H1 (cell line): ENCODE measurements around the gene PHLDA2.

ENCODE experiments used
- ASH2L ChIP-seq: fragments of 200-600, 300-600 bp; sonication (generic); IDR thresholded peaks from one replicate; pipeline ENCODE4 v1.7.1; 2017; ENCODE audit warnings: low read length
- BCL11A ChIP-seq, 2 experiments: IDR thresholded peaks; one replicate each; pipeline ENCODE4 v1.6.1; 2011; ENCODE audit warnings: low read depth in 2 of 2, low read length in 2 of 2, mild to moderate bottlenecking in 2 of 2
- CREB1 ChIP-seq: IDR thresholded peaks from 2 replicates; pipeline ENCODE4 v1.6.1; 2012; ENCODE audit warnings: inconsistent platforms
- CTCF ChIP-seq, 3 experiments: IDR thresholded peaks; 1 replicate in 2 of 3; 2 replicates in 1 of 3; pipeline versions ENCODE4 v1.5.1 to v1.6.1; 2011; ENCODE audit warnings: low read length in 3 of 3, mild to moderate bottlenecking in 3 of 3, inconsistent platforms in 2 of 3, low read depth in 1 of 3, moderate library complexity in 1 of 3; ENCODE audit not compliant: insufficient read depth in 1 of 3; ENCODE audit errors: control extremely low read depth in 1 of 3
- EP300 ChIP-seq, 2 experiments: IDR thresholded peaks; 1 replicate in 1 of 2; 2 replicates in 1 of 2; pipeline ENCODE4 v1.6.1; 2011 to 2012; ENCODE audit warnings: low read depth in 2 of 2, low read length in 2 of 2, mild to moderate bottlenecking in 2 of 2, borderline replicate concordance in 1 of 2, inconsistent platforms in 1 of 2, moderate library complexity in 1 of 2
- EZH2 ChIP-seq: fragments of 200-600 bp; sonication (generic); IDR thresholded peaks from 2 replicates; pipeline ENCODE4 v1.7.1; 2012; ENCODE audit warnings: low read depth, mild to moderate bottlenecking, moderate library complexity, low read length, inconsistent platforms; ENCODE audit not compliant: severe bottlenecking
- MAFK ChIP-seq: IDR thresholded peaks from 2 replicates; pipeline ENCODE4 v1.6.1; 2012; ENCODE audit warnings: low read depth, mild to moderate bottlenecking, improper control_type of control experiment, low read length
- MAX ChIP-seq: IDR thresholded peaks from 2 replicates; pipeline ENCODE4 v1.6.1; 2012; ENCODE audit warnings: inconsistent platforms
- POLR2A ChIP-seq, 2 experiments: IDR thresholded peaks; 1 replicate in 1 of 2; 2 replicates in 1 of 2; pipeline ENCODE4 v1.6.1; 2011; ENCODE audit warnings: low read depth in 2 of 2, low read length in 2 of 2, mild to moderate bottlenecking in 2 of 2; ENCODE audit errors: control extremely low read depth in 1 of 2
- POLR2AphosphoS5 ChIP-seq: IDR thresholded peaks from 2 replicates; pipeline ENCODE4 v1.6.1; 2011; ENCODE audit warnings: low read depth, low read length
- RAD21 ChIP-seq, 2 experiments: IDR thresholded peaks in 1 of 2; conservative IDR thresholded peaks in 1 of 2; 2 replicates each; pipeline ENCODE4 v1.6.1; 2011; ENCODE audit warnings: low read depth in 2 of 2, low read length in 2 of 2, improper control_type of control experiment in 1 of 2, inconsistent platforms in 1 of 2, mild to moderate bottlenecking in 1 of 2, moderate library complexity in 1 of 2
- RFX5 ChIP-seq: IDR thresholded peaks from 2 replicates; pipeline ENCODE4 v1.6.1; 2011; ENCODE audit warnings: low read depth, low read length, improper control_type of control experiment, borderline replicate concordance
- SP2 ChIP-seq: IDR thresholded peaks from 2 replicates; pipeline ENCODE4 v1.6.1; 2012; ENCODE audit warnings: mild to moderate bottlenecking, low read length, inconsistent platforms

GRCh38 chr11:2910401-2910955 lies 18.7 kb downstream of the PHLDA2 start:
- TF ChIP-seq RFX5 (no peak), CTCF (IDR thresholded peaks at IDR 0.05; ENCODE audit: control extremely low read depth in 1 of 3, insufficient read depth in 1 of 3, low read depth in 1 of 3, low read length in 3 of 3) (no peak), POLR2A (IDR thresholded peaks at IDR 0.05; ENCODE audit: control extremely low read depth in 1 of 2, low read depth in 2 of 2, low read length in 2 of 2) (no peak), MAFK (no peak), EZH2 (no peak), POLR2AphosphoS5 (no peak), EP300 (IDR thresholded peaks at IDR 0.05; ENCODE audit: borderline replicate concordance in 1 of 2, low read depth in 2 of 2, low read length in 2 of 2) (no peak), BCL11A (IDR thresholded peaks at IDR 0.05; ENCODE audit: low read depth in 2 of 2, low read length in 2 of 2) (no peak), CREB1 (no peak), ASH2L (no peak), MAX (no peak), SP2 (no peak), RAD21 (IDR thresholded peaks at IDR 0.05 in 1 of 2, conservative IDR thresholded peaks at IDR 0.05 in 1 of 2; ENCODE audit: low read depth in 2 of 2, low read length in 2 of 2) (no peak)
